Activated CD4-positive, alpha-beta T cell treated with anti-CD3 and anti-CD28 coated beads, Interleukin-2, amount 50 U/mL, for 24 hours (primary cell): Measurements from ENCODE around the gene STARD3.
A peak's percentile ranks its signal among the peaks of the same experiment; 100 is the strongest.

Source experiments
- DNase-seq, 2 donors: peaks; one replicate each; pipeline ENCODE4 v3.0.0-alpha.2; 2020; ENCODE audit warnings: low read depth in 1 of 2, low spot score in 1 of 2

The STARD3 gene

DNA sequence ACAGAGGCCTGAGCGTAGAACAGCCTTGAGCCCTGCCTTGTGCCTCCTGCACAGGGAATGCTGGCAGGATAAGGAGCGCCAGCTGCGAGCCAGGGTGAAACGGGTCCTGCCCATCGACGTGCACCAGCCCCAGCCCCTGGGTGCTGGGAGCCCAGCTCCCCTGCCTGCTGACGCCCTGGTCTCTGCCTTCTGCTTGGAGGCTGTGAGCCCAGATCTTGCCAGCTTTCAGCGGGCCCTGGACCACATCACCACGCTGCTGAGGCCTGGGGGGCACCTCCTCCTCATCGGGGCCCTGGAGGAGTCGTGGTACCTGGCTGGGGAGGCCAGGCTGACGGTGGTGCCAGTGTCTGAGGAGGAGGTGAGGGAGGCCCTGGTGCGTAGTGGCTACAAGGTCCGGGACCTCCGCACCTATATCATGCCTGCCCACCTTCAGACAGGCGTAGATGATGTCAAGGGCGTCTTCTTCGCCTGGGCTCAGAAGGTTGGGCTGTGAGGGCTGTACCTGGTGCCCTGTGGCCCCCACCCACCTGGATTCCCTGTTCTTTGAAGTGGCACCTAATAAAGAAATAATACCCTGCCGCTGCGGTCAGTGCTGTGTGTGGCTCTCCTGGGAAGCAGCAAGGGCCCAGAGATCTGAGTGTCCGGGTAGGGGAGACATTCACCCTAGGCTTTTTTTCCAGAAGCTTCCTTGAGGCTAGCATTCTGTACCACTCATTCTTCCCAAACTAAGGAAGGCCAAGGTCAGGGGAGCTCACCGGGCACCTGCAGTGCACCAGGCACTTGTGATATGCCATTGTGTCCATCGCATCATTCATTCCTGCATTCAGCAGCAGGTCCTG, 33.2 kb downstream of the STARD3 start:
- no peak for DNase-seq

DNA sequence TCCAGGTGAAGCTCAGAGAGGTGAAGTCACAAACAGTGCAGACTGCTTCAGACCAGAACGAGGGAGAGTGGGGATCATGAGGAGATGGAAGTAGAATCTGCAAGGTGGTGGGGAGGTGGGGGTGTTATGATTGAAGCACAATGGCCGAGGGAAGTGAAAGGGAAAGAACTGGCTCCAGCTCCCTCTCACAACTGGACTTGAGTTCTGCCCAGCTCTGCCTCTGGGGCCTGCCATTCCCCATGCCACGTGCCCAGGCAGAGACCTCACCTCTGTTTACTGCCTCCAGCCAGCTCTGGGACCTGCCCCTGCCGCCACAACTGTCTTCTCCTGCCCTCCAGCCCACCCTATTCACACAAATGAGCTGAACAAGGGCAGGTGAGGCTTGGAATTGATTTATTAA, 33.8 kb downstream of the STARD3 start:
- no peak for DNase-seq

DNA sequence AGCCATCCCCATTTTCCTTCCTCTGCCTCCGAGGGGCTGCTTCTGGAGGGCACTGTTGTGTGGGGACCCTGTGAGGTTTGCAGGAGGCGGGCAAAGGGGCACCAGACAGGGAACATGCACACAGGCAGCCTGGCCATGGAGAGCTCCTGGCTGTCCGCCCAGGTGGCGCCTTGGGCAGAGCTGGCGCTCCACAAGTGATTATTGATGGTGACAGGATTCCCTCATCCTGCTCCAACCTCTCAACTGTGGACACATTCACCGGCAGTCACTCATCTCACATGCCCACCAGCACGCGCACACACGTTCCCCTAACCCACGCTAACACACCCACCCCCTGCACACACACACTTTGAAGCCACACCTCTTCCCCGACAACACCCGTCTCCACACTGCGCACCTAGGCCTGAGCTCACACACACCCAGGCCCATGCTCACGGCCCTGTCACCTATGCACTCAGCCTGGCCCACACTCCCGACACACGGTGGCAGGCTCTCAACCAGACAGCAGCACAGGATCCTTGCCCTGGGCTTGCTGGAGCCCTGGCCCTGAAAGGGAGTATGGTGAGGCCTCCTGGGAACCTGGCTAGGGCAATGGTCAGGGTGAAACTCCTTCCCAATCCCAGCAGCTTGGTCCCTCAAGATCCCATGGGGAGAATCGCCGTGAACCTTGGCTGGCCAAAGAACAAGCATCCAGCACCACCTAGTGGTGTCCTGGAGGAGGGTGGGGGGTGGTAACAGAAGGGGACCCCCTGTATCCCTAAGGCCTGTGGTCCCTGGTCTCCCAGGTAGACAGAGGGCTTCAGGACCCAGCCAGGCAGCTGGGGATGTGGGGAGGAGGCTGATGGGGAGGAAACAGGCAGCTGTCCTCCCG, 34.9 kb downstream of the STARD3 start:
- no peak for DNase-seq

DNA sequence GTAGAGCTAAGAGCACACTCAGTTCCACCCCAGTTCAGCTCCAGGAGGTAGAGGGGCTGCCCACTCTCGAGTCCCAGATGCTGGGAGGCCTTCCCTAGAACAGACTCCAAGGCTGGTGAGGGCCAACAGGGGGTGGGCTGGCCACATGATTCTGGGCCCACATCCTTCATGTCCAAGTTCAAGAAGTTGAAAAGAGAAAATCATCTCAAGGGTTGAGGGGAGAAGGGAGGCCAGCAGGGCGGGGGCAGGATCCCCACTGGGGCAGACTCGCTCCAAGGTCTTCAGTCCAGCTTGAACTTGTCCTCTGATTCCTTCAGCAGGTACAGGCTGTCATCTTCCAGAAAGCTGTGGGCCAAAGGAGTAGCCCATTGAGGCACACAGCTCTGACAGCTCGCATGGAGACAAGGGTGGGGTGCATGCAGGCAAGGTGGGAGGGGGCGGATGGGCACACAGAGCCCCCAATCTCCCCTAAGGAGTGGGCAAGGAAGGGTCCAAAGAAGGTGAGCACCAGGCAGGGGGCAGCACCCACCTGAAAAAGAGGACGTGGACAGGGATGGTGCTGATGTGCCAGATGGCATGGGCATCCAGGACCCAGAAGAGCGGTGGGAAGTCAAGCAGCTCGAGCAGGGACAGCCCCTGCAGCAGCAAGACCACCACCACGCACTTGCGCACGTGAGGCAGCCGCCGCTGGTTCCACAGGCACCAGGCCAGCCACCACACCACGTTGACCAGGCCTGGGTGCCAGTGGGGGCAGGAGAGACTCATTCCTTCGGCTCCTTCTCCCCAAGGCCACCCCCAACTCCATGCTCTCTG, 35.8 kb downstream of the STARD3 start:
- DNase-seq: no peak

DNA sequence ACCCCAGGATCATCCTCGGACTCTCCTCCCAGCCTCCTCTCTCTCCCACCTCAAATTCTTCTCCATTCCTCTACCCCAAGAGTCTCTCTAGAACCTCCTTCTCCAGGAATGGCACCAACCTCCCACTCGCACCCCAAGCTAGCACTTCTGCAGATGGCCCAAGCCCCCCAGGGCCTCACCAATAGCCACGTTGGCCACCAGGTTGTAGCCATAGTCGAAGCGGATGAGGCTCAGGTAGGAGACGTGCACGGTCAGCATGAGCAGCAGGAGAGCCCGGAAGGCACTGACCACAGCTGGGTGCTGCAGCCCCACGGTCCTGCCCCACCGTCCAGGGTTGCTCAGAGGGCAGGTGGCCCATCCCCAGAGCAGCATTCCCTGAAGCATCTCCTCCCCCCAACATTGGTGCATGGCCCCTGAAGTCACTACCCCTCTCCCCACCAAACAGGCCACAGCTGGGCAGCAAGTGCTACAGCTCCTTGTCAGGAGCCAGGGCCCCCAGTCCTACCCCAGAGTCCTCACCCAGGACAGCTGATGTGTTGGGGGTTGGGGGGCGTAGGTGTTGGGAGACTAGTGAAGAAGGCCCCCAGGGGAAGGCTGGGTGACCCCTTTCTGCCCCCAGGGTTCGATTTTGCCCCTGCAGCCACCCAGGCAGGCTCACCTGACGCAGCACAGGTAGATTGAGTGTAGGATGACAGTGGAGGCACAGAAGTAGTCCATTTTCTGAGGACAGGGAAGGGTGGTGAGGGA, 36.6 kb downstream of the STARD3 start:
- DNase-seq: no peak

DNA sequence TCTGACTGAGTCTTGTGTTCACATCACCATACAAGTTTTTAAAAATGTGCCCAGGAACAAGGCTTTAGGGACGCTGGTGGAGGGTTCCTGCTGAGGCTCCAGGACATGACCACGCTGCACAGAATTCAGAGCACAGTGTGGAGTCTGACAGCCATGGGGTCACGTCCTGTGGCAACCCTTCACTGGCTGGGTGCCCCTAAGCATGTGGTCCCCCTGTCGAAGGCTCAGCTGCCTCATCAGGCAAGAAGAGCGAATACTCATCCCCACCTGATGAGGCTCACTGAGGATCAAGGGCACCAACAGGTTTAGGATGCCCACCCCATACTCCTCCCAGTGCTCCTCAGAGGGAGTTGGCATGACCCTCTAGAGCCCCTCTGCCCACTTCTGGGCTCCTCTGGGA, 37.2 kb downstream of the STARD3 start:
- DNase-seq: no peak

DNA sequence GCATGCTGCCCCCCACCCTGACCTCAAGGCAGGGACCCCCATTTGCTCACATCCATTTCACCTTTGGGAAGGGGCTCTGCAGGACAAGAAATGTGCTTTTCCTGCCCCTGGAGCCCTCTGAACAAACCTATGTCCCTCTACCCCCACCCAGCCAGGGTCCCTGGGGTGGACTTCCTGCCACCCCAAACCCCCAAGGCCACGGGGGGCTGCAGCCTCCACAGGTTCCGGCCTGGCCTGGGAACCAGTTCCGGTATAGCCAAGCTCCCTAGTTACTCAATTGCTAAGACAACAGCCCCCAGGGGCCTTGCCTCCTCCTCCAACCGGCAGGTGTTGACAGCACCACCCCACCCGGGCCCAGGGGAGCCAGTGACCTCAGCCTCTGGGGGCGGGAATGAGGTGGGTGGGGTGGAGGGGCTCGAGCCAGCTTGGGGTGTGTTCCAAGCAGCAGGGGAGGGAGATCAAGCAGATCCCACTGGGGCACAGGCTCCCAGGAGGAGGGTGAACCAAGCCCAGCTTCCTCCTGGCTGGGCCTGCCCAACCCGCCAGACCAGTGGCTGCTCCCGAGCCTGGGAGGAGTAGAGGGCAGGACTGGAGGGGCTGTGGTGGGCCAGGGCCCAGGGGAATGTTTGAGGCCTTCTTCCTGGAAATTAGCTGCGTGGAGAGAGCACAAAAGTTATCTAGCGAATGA, 37.9 kb downstream of the STARD3 start:
- no peak for DNase-seq

DNA sequence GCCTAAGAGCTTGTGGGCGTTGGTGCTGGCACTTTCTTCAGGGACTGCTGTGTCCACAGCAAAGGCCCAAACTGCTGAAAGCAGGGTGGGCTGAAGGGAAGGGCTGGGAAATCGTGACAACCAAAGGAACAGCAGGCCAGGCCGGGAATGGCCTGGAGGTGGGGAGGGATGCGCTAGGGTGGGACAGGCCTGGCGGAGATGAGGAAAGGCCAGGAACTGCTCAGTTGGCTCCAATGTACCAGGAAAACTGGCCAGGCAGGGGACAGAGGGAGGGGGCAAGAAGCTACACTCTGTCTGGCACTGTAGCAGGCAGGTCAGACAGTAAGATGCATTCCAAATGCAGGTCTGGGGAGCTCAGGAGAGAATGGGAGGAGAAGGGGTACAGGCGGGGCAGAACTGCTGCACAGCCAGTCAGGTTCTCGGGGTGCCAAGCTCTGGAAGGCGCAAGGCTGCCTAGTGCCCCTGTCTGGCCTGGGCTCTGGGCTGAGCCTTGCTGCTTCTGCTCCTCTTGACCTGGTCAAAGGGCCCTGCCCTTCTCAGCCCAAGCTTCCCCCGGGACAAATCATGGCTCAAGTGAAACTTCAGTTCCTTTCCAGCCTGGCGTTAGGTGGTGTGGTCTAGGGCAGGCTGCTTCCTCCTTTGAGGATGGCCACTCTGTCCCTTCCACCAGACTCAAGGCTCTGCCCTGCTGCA, 38.6 kb downstream of the STARD3 start:
- no peak for DNase-seq

DNA sequence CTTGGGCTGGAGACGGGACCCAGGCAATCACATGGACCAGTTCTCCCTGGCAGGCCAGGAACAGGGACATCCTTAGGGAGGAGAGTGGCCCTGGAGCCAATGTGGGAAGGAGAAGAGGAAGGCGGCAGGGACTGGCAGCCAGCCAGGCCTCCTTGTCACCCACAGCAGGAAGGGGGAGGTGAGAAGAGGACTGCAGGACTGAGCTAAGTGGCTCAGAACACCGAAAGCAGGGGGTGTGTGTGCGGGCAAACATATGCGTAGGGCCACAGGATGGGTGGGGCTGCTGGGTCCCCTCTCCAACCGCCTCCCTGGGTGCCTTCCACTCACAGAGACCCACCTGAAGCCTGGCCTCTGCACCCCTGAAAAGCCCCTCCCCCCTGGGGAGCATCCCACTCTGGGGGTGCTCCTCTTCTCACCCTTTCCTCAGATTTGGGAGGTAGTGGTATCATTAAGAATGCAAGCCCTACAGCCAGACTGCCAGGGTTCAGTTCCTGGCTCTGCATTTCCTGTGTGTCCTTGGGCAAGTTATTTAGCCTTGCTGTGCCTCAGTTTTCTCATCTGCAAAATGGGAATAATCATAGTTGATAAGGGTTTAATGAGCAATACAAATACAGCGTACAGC, 39.4 kb downstream of the STARD3 start:
- no peak for DNase-seq

DNA sequence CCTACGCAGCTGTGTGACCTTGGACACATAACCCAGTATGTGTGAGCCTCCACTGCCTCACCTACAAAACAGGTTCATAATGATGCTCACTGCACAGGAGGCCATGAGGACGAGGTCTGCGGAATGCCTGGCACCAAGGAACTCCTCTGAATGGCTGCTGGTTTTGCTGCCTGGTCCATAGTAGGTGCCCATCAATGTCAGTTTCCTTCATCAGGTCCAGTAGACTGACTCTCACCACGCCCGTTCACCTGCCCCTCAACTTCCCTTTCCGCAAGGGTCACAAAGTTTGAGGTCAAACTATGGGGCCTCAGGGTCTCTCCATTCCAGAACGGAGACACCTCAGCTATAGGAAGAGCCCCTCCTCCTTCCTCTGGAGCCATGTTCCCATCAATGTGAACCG, 40.1 kb downstream of the STARD3 start:
- no peak for DNase-seq

DNA sequence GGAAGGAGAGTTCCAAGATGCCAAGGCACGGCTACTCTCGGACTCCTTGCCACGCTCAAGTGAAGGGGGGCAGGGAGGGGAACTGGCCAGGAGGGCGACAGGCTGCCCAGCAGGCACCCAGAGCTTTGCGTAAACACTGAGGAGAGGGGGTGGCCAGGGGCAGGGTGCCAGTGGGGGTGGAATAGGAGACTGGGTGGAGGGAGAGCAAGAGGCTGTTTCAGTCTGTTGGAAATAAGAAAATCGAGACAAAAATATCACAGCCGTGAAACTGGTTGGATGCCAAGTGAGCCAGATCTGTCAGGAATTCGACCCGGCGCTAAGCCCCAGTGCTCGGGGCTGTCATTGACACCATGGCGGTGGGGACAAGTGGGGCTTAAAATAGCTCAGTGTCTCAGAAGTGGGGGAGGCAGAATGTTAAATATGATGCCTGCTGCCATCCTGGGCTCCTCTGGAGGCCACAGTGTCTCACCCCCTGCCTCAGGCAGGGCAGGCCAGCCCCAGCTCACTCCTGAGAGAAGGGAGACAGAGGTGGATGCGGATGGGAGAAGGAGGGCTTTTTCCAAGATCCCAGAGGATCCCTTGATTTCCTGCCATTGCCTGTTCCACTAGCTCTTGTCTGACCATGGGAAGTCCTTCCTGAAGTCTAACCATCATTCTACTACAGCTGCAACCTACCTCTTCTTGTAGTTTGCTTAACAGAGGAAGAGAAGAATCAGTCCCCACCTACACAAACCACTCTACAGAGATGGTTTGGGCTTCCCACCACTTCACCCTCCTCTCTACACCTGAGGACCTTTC, 40.8 kb downstream of the STARD3 start:
- DNase-seq: no peak

DNA sequence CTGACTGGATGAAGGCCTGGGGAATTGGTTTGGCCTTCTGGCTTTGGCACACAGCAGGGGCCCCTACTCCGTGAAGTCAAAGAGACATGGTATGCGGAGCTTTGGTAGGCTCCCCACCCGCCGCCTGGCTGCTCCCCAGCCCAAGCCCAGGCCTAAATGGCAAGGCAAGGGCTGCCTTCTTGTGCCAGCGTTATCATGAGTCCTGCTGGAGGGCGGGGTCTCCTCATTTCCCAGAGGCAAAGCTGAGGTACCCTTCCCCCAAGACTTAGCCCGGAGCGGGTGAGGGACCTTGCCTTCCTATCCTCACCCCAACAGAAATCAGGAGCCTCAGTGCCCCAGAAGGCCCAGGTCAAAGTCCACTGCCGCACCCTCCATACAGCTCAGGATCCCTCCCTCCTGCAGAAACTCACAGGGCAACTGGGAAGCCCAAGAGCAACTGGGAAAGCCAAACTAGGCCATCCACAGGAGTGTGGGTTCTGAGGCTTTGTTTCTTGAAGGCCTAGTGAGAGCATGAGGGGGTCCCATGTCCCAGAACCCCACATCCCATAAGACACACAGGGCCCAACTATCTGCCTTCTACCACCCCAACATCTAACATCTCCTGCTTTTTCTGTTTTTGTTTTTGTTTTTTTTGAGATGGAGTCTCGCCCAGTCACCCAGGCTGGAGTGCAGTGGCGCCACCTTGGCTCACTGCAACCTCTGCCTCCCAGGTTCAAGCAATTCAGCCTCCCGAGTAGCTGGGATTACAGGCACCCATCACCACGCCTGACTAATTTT, 41.6 kb downstream of the STARD3 start:
- no peak for DNase-seq

DNA sequence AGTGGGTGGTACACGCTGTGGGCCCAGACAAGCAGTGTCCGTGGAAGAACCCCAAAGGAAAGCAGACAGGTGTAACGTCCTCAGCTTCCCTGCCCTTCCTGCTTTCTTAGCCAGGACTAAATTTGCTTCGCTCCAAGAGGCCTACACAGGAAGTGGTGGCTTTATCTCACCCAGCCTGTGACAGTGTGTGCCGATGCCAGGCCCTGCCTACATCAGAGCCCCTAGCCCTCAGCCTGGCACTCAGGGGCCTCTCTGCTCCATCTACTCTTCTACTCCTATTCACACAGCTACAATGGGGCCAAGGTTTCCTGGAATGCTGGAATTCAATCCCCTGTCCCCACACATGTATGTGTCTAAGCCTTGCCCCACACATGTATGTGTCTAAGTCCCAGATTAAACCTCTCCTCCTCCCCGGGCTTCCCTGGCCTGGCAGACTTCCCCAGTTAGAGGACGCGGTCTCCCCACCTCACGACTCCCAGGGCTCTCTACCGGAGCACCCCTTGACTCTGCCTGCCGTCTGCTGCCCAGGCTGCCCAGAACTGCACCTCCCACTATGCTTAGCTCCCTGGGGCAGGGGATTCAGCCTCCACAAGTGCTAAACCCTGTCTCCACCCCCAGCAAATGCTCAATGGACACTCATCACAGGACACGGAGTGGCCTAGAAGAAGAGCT, 42.7 kb downstream of the STARD3 start:
- peak in 1 of 2 donors; percentile 13 for DNase-seq

DNA sequence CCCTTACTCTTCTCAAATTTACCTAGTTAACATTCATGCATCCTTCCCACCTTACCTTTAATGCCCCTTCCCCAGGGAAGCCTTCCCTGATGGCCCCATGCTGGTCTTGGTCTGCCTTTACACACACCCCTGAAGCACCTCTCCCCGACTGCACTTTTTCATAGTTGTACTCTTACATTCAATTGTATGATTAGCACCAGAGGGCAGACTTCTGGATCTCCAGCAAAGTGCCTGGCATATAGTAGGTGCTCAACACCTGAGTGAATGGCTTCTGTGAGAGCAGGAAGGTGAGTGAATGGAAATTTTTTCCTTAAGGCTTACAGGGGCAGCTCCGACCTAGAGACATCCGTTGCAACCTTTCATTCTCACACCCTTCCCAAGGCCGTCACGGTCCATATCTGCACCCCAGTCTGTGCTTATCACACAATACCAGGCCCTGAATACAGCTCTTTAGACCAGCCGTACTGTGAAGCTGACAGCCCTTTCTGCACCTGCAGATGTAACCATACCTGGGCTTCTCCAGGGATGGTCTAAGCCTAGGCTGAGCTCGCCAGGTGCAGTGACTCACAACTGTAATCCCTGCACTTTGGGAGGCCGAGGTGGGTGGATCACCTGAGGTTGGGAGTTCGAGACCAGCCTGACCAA, 46.5 kb downstream of the STARD3 start:
- DNase-seq: no peak

DNA sequence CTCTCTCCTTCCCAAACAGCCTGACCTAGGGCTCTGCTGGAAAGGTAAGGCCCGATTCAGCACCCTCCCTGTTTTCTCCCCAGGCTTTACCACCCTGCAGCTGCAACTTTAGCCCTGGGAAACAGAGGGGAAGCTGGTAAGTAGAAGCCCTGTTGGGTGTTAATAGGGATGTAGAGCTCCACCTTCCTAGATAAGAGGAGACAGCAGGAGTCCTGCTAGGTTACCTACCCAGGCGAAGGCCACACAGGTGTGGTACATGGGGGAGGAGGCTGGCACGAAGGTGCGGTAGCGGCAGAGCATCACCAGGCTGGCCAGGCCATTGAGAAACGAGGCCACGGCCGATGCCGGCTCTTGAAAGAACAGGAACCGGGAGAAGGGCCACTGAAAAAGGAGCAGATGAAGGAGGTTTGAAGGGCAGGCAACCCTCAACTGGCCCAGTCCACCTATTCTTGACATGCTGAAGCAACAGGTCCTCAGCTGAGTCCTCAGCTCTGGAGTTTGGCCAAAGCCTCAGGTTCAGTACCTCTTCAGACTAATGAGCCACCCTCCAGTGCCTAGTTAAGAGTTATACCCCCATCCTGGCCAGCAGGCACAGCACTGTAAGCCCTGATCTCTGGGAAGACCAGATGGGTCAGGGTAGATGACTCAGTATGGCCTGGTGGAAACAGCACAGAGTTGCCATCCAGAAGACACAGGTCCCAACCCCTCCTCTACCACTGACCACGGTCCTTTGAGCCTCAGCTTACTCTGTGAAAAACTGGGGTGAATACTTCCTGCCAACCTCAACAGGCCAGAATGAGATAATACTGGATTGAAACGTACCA, 47.6 kb downstream of the STARD3 start:
- DNase-seq: no peak

DNA sequence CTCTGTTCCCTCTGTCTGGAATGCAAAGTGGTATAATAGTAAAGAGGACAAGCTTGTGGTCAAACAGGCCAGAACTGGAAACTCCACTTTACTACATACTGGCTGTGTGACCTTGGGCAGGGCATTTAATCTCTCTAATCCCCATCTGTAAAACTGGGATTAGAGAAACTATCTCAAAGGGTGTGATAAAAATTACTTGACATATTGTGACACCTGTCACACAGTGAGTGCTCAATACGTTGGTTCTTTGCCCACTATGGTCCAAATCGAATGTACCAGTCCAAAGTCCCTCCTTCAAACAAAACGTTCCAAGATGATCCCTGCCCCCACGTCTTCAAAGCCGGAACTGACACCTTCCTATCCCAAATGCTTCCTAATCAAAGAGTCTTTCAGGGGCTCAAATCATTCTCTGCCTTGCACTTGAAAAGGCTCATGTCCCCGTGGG, 50.2 kb downstream of the STARD3 start:
- no peak for DNase-seq
